H1 (cell line): Measurements from ENCODE around the gene PCNA. TPM values are rescaled to one million over a fixed set of nuclear protein-coding genes. Genes with fewer than 3 reads are reported as not detected.

Experiments used
- CTCF ChIA-PET: fragments of 300-600 bp; sonication (Branson Sonifier 250); formaldehyde crosslinking; loops from one replicate; lab custom pipeline; 2021; ENCODE audit not compliant: partially characterized antibody; lab: Charles Lee
- POLR2A ChIA-PET: fragments of 300-600 bp; sonication (Branson Sonifier 250); formaldehyde crosslinking; loops from one replicate; lab custom pipeline; 2021; ENCODE audit warnings: inconsistent platforms; ENCODE audit not compliant: partially characterized antibody; lab: Charles Lee
- DNase-seq, 2 experiments: peaks; one replicate each; pipeline versions ENCODE4 v3.0.0 to v3.0.0-alpha.2; 2010 to 2022; ENCODE audit warnings: low spot score in 2 of 2, low read depth in 1 of 2, mixed read lengths in 1 of 2
- FAIRE-seq: peaks from 2 replicates; lab custom pipeline; 2011; peaks lifted over from hg19 to GRCh38; lab: Jason Lieb, UNC
- H2AFZ ChIP-seq: 2 replicates; pipeline ENCODE4 v1.8.1; 2012; ENCODE audit warnings: low read length, inconsistent platforms
- H2AK5ac ChIP-seq: 2 replicates; pipeline ENCODE4 v1.6.1; 2013; ENCODE audit warnings: low read depth, low read length
- H2BK120ac ChIP-seq: replicated peaks from 2 replicates; pipeline ENCODE3; 2013; ENCODE audit warnings: low read depth, low read length, inconsistent platforms
- H2BK12ac ChIP-seq: 2 replicates; pipeline ENCODE4 v1.6.1; 2013; ENCODE audit warnings: low read depth, low read length
- H2BK15ac ChIP-seq: 2 replicates; pipeline ENCODE4 v1.6.1; 2013; ENCODE audit warnings: low read length
- H2BK20ac ChIP-seq: 2 replicates; pipeline ENCODE4 v1.6.1; 2013; ENCODE audit warnings: low read length
- H2BK5ac ChIP-seq: 2 replicates; pipeline ENCODE4 v1.6.1; 2013; ENCODE audit warnings: low read depth, low read length
- H3K14ac ChIP-seq: 2 replicates; pipeline ENCODE4 v1.6.1; 2013; ENCODE audit warnings: inconsistent platforms; ENCODE audit not compliant: insufficient read length
- H3K18ac ChIP-seq: 2 replicates; pipeline ENCODE4 v1.6.1; 2013; ENCODE audit warnings: low read length; ENCODE audit errors: extremely low read depth
- H3K23ac ChIP-seq: 2 replicates; pipeline ENCODE4 v1.6.1; 2013; ENCODE audit warnings: inconsistent platforms; ENCODE audit not compliant: insufficient read length
- H3K23me2 ChIP-seq: 2 replicates; pipeline ENCODE4 v1.6.1; 2013; ENCODE audit warnings: low read depth, low read length
- H3K27ac ChIP-seq: 2 replicates; pipeline ENCODE4 v1.6.1; 2011; ENCODE audit warnings: low read depth, low read length, inconsistent platforms
- H3K27me3 ChIP-seq, 4 experiments: replicated peaks in 1 of 4; 1 replicate in 1 of 4; 2 replicates in 3 of 4; pipeline versions ENCODE4 v1.6.1 to v1.8.1; 2011 to 2013; ENCODE audit warnings: low read length in 3 of 4, mild to moderate bottlenecking in 3 of 4, inconsistent platforms in 2 of 4, mixed read lengths in 2 of 4, moderate library complexity in 1 of 4; ENCODE audit not compliant: control insufficient read depth in 3 of 4, insufficient read depth in 3 of 4; ENCODE audit errors: extremely low read depth in 1 of 4
- H3K36me3 ChIP-seq, 4 experiments: 2 replicates each; pipeline versions ENCODE4 v1.6.1 to v1.8.1; 2011 to 2013; ENCODE audit warnings: mild to moderate bottlenecking in 4 of 4, low read length in 3 of 4, moderate library complexity in 2 of 4, control low read depth in 1 of 4, inconsistent platforms in 1 of 4; ENCODE audit not compliant: insufficient read depth in 4 of 4, control insufficient read depth in 2 of 4
- H3K4ac ChIP-seq: replicated peaks from 2 replicates; pipeline ENCODE3; 2013; ENCODE audit warnings: low read length, low read depth, mixed read lengths, inconsistent platforms; ENCODE audit not compliant: insufficient read length
- H3K4me1 ChIP-seq, 4 experiments: replicated peaks in 1 of 4; 1 replicate in 1 of 4; 2 replicates in 3 of 4; pipeline versions ENCODE4 v1.6.1 to v1.8.1; 2011 to 2013; ENCODE audit warnings: low read length in 3 of 4, inconsistent platforms in 2 of 4, mixed read lengths in 1 of 4; ENCODE audit not compliant: insufficient read depth in 4 of 4, control insufficient read depth in 3 of 4
- H3K4me2 ChIP-seq, 2 experiments: 2 replicates each; pipeline versions ENCODE4 v1.6.1 to v1.8.1; 2011 to 2013; ENCODE audit warnings: low read depth in 2 of 2, low read length in 2 of 2, control low read depth in 1 of 2, inconsistent platforms in 1 of 2, mild to moderate bottlenecking in 1 of 2; ENCODE audit not compliant: insufficient read depth in 1 of 2
- H3K4me3 ChIP-seq, 4 experiments: fragments of 200-600, 300-600 bp in 1 of 4; sonication (generic), shearing (Covaris generic), sonication (Bioruptor Twin) in 1 of 4; 2 replicates each; pipeline versions ENCODE4 v1.5.1 to v1.8.1; 2011 to 2016; ENCODE audit warnings: low read length in 4 of 4, low read depth in 3 of 4, control low read depth in 2 of 4, inconsistent platforms in 2 of 4, mild to moderate bottlenecking in 2 of 4, mixed read lengths in 1 of 4, moderate library complexity in 1 of 4; ENCODE audit not compliant: insufficient read depth in 2 of 4; ENCODE audit errors: extremely low read depth in 1 of 4
- H3K56ac ChIP-seq: replicated peaks from 2 replicates; pipeline ENCODE3; 2013; ENCODE audit warnings: low read depth, mild to moderate bottlenecking, mixed read lengths, low read length, inconsistent platforms; ENCODE audit not compliant: insufficient read length
- H3K79me1 ChIP-seq: 2 replicates; pipeline ENCODE4 v1.6.1; 2013; ENCODE audit warnings: low read depth, low read length, control low read depth
- H3K79me2 ChIP-seq, 2 experiments: 2 replicates each; pipeline versions ENCODE4 v1.6.1 to v1.8.1; 2012 to 2013; ENCODE audit warnings: low read length in 2 of 2, mild to moderate bottlenecking in 2 of 2, inconsistent platforms in 1 of 2; ENCODE audit not compliant: insufficient read depth in 2 of 2, control insufficient read depth in 1 of 2
- H3K9ac ChIP-seq, 4 experiments: replicated peaks in 1 of 4; 1 replicate in 1 of 4; 2 replicates in 3 of 4; pipeline versions ENCODE4 v1.6.1 to v1.8.1; 2011 to 2013; ENCODE audit warnings: low read depth in 3 of 4, low read length in 3 of 4, control low read depth in 2 of 4, mild to moderate bottlenecking in 2 of 4, moderate library complexity in 2 of 4, inconsistent platforms in 1 of 4; ENCODE audit errors: extremely low read depth in 1 of 4
- H3K9me3 ChIP-seq, 2 experiments: 2 replicates each; pipeline versions ENCODE4 v1.6.1 to v1.8.1; 2012 to 2013; ENCODE audit warnings: mild to moderate bottlenecking in 2 of 2, moderate library complexity in 2 of 2, control low read depth in 1 of 2, inconsistent platforms in 1 of 2, low read depth in 1 of 2, low read length in 1 of 2, mixed read lengths in 1 of 2; ENCODE audit not compliant: insufficient read depth in 2 of 2
- H4K20me1 ChIP-seq, 2 experiments: replicated peaks in 1 of 2; 2 replicates each; pipeline versions ENCODE3 to v1.8.1; 2011 to 2013; ENCODE audit warnings: inconsistent platforms in 2 of 2, low read length in 2 of 2, mild to moderate bottlenecking in 1 of 2; ENCODE audit not compliant: insufficient read depth in 2 of 2, control insufficient read depth in 1 of 2
- H4K5ac ChIP-seq: 2 replicates; pipeline ENCODE4 v1.6.1; 2013; ENCODE audit warnings: low read length, low read depth, mixed read lengths, inconsistent platforms; ENCODE audit not compliant: insufficient read length
- H4K8ac ChIP-seq: 2 replicates; pipeline ENCODE4 v1.8.0; 2013; ENCODE audit warnings: mild to moderate bottlenecking, moderate library complexity, low read length, inconsistent platforms; ENCODE audit not compliant: insufficient read depth; ENCODE audit errors: extremely low read depth
- H4K91ac ChIP-seq: replicated peaks from 2 replicates; pipeline ENCODE3; 2013; ENCODE audit warnings: low read length, mixed read lengths, inconsistent platforms; ENCODE audit not compliant: insufficient read length
- ATF3 ChIP-seq: IDR thresholded peaks from 2 replicates; pipeline ENCODE4 v1.6.1; 2011; ENCODE audit warnings: low read depth, mild to moderate bottlenecking, low read length; ENCODE audit not compliant: insufficient read depth
- BRCA1 ChIP-seq: IDR thresholded peaks from 2 replicates; pipeline ENCODE4 v1.6.1; 2012; ENCODE audit warnings: low read depth, low read length, improper control_type of control experiment
- CBX5 ChIP-seq: fragments of 300-800, 300-1000 bp; sonication (generic); IDR thresholded peaks from 2 replicates; pipeline ENCODE4 v1.7.1; 2016; ENCODE audit warnings: antibody characterized with exemption, low read length, low read depth
- NANOG ChIP-seq: IDR thresholded peaks from 2 replicates; pipeline ENCODE4 v1.6.1; 2011; ENCODE audit warnings: low read length, low read depth, mild to moderate bottlenecking, inconsistent platforms; ENCODE audit not compliant: insufficient read depth, poor library complexity, severe bottlenecking
- POU5F1 ChIP-seq: IDR thresholded peaks from 2 replicates; pipeline ENCODE4 v1.6.1; 2011; ENCODE audit warnings: low read depth, mild to moderate bottlenecking, low read length, moderate library complexity
- RBBP5 ChIP-seq: IDR thresholded peaks from 2 replicates; pipeline ENCODE4 v1.7.1; 2012; ENCODE audit warnings: low read depth, mild to moderate bottlenecking, inconsistent platforms, low read length, moderate library complexity, borderline replicate concordance
- RNF2 ChIP-seq: fragments of 200-900, 300-1000 bp; sonication (generic); IDR thresholded peaks from 2 replicates; pipeline ENCODE4 v1.7.1; 2016; ENCODE audit warnings: borderline replicate concordance, low read depth, mild to moderate bottlenecking, antibody characterized with exemption, low read length; ENCODE audit not compliant: poor library complexity, severe bottlenecking; ENCODE audit errors: missing control alignments
- SIN3A ChIP-seq, 2 experiments: IDR thresholded peaks in 1 of 2; conservative IDR thresholded peaks in 1 of 2; 2 replicates each; pipeline ENCODE4 v1.6.1; 2011 to 2012; ENCODE audit warnings: low read length in 2 of 2, improper control_type of control experiment in 1 of 2, low read depth in 1 of 2, mild to moderate bottlenecking in 1 of 2
- SP1 ChIP-seq: IDR thresholded peaks from 2 replicates; pipeline ENCODE4 v1.6.1; 2011; ENCODE audit warnings: low read depth, low read length
- TEAD4 ChIP-seq: IDR thresholded peaks from 2 replicates; pipeline ENCODE4 v1.6.1; 2012; ENCODE audit warnings: low read depth, low read length, inconsistent platforms, mixed read lengths
- USF2 ChIP-seq: IDR thresholded peaks from 2 replicates; pipeline ENCODE4 v1.6.1; 2011; ENCODE audit warnings: low read length, improper control_type of control experiment
- ZNF274 ChIP-seq: IDR thresholded peaks from 2 replicates; pipeline ENCODE4 v1.7.0; 2012; ENCODE audit warnings: low read length, borderline replicate concordance; ENCODE audit errors: extremely low read depth
- WGBS, 2 experiments: shearing (Covaris generic) in 1 of 2; methylation state at CpG; one replicate each; pipeline versions ENCODE4 v1.1.6 to v1.1.7; 2013 to 2015; ENCODE audit warnings: low lambda C conversion rate in 2 of 2, mixed read lengths in 2 of 2, inconsistent platforms in 1 of 2, low coverage in 1 of 2, missing lambda C conversion rate in 1 of 2; ENCODE audit not compliant: insufficient replicate concordance in 2 of 2, insufficient coverage in 1 of 2, insufficient read length in 1 of 2; ENCODE audit errors: extremely low coverage in 1 of 2, missing lambda C conversion rate in 1 of 2; 5-methylcytosine and 5-hydroxymethylcytosine counted together
- polyA plus RNA-seq, 7 experiments: library from polyadenylated mRNA; depleted of rRNA in 3 of 7; stranded (reverse) in 5 of 7; unstranded in 2 of 7; fragments of >200 nt in 5 of 7; fragments of 200-250 nt in 2 of 7; gene quantifications; 1 replicate in 5 of 7; 2 replicates in 1 of 7; 4 replicates in 1 of 7; pipeline versions ENCODE4 v1.2.1 to v1.2.3, GENCODE V29; 2011 to 2013; ENCODE audit warnings: missing spikeins in 2 of 7, mixed read lengths in 2 of 7
- total RNA-seq: library from RNA; stranded (reverse); fragmentation: NEBNext Ultra II Directional; extraction: Animal tissue kit (Norgen Biotek cat#: 25700); gene quantifications from 2 replicates; pipeline ENCODE4 v1.2.1, GENCODE V29; 2021

PCNA gene
- total and polyA plus RNA-seq, 2 of the 8 experiments (the other 6 are each of a cell fraction or from before 2014, with no cell fraction given): 290 to 737 TPM

GRCh38 chr20:5149892-5150225, 30.1 kb upstream of the PCNA start:
- H3K18ac ChIP-seq: no peak overlapping the region
- H3K56ac ChIP-seq: no peak overlapping the region
- peaks cover 0 to 2% (median 0%) of the 10 kb centered on the region in 4 experiments; a peak in 2 of 7 replicates for H3K4me1 ChIP-seq
- H3K9me3 ChIP-seq: no peaks in the 10 kb centered on the region
- H3K79me2 ChIP-seq: peaks cover 2 to 70% of the 10 kb centered on the region in 2 experiments; a peak in 3 of 4 replicates
- H3K36me3 ChIP-seq: no peaks in the 10 kb centered on the region
- H3K4me2 ChIP-seq: no peak overlapping the region
- H2BK5ac ChIP-seq: no peak overlapping the region
- no peak overlapping the region for H2AK5ac ChIP-seq
- H4K20me1 ChIP-seq: peaks cover 2 to 9% of the 10 kb centered on the region in 2 experiments
- no peak overlapping the region for H3K23ac ChIP-seq
- no peaks in the 10 kb centered on the region for H3K23me2 ChIP-seq
- WGBS, 2 experiments: 90% methylated on average over 3 of the region's 3 CpGs; no CpG with 5 or more reads in 1 of the 2 experiments
- H2BK15ac ChIP-seq: no peak overlapping the region
- no peak overlapping the region for H2BK120ac ChIP-seq
- no peak overlapping the region for H4K91ac ChIP-seq
- peaks cover 11% of the 10 kb centered on the region for H3K79me1 ChIP-seq
- no peak overlapping the region for H2BK20ac ChIP-seq
- CTCF ChIA-PET: no interaction called here
- no peak for FAIRE-seq
- no peak overlapping the region for H3K14ac ChIP-seq
- H2AFZ ChIP-seq: no peak overlapping the region
- no peak for DNase-seq
- no peak overlapping the region for H3K4ac ChIP-seq
- H4K5ac ChIP-seq: no peak overlapping the region
- H3K27me3 ChIP-seq: no peaks in the 10 kb centered on the region
- no peak overlapping the region for H3K4me3 ChIP-seq
- no peak overlapping the region for H3K9ac ChIP-seq
- POLR2A ChIA-PET: interaction anchor here (0.5 kb wide), 1 partner anchor 30 kb away, joined by 3 read pairs; no protein-coding TSS in a partner anchor
- no peak overlapping the region for H2BK12ac ChIP-seq
- H4K8ac ChIP-seq: no peak overlapping the region; the same call in 1 of the 2 replicates
- no peak overlapping the region for H3K27ac ChIP-seq
- TF ChIP-seq ZNF274: no peak
- no peak for TF ChIP-seq USF2
- TF ChIP-seq SIN3A (conservative IDR thresholded peaks at IDR 0.05 in 1 of 2, IDR thresholded peaks at IDR 0.05 in 1 of 2; ENCODE audit: low read depth in 1 of 2, low read length in 2 of 2): no peak
- no peak for TF ChIP-seq SP1
- no peak for TF ChIP-seq NANOG
- no peak for TF ChIP-seq POU5F1
- no peak for TF ChIP-seq ATF3
- TF ChIP-seq RBBP5: no peak
- TF ChIP-seq RNF2: no peak
- no peak for TF ChIP-seq BRCA1
- TF ChIP-seq TEAD4: no peak
- no peak for TF ChIP-seq CBX5
